SK-N-SH (cell line): ENCODE results near the gene LENG8.

Experiments used
- CTCF ChIP-seq: fragments of 200-600 bp; sonication (generic); IDR thresholded peaks from 2 replicates; pipeline ENCODE4 v1.6.1; 2017; ENCODE audit warnings: antibody characterized with exemption, mild to moderate bottlenecking, moderate library complexity
- EP300 ChIP-seq, 2 experiments: IDR thresholded peaks; 2 replicates each; pipeline versions ENCODE4 v1.4.0 to v1.6.1; 2012; ENCODE audit warnings: borderline replicate concordance in 1 of 2, low read depth in 1 of 2, low read length in 1 of 2
- JUND ChIP-seq: IDR thresholded peaks from 2 replicates; pipeline ENCODE4 v1.4.0; 2012
- MAX ChIP-seq: IDR thresholded peaks from 2 replicates; pipeline ENCODE4 v1.4.0; 2012; ENCODE audit warnings: low read depth
- REST ChIP-seq: IDR thresholded peaks from 2 replicates; pipeline ENCODE4 v1.6.1; 2012; ENCODE audit warnings: mild to moderate bottlenecking, low read depth, low read length, moderate library complexity
- TCF12 ChIP-seq: IDR thresholded peaks from 2 replicates; pipeline ENCODE4 v1.4.0; 2012
- YY1 ChIP-seq: IDR thresholded peaks from 2 replicates; pipeline ENCODE4 v1.4.0; 2012; ENCODE audit warnings: low read depth, mild to moderate bottlenecking

DNA sequence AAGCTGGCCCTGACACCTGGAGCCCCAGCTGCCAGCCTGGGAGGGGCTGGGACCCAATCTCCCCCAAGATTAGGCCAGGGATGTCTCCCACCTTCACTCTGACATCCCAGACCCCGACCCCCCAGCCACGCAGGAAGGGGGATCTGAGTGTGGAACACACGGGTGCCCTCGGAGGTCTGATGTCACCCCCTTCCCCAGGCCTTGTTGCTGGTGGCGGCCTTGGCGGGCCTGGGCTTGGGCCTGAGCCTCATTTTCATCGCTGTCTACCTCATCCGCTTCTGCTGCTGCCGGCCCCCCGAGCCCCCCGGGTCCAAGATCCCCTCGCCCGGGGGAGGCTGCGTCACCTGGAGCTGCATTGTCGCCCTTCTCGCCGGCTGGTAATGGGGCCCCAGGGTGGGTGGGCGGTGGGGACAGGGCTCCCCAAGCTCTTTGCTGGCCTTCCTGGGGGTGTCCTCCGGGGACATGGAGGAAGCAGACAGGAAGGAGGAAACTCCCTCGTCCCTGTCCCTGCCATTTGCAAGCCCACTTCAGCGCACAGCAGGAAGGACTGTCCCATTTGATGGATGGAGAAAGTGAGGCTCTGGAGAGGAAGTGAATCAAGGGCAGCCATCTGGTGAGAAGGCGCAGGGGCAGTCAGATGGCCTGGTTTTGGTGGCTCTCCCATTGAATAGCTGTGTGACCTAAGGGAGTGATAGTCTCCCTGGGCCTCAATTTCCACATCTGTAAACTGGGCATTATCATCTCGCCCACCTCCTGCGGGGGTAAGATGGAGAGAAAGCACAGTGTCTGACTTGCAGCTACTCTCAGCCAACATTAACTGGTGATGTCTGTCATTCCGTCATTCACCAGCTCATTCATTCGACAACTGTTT is 29.8 kb upstream of the LENG8 start:
- TF ChIP-seq CTCF (no peak), TCF12 (no peak), JUND (no peak), MAX (no peak), REST (no peak), YY1 (no peak), EP300 (IDR thresholded peaks at IDR 0.05; ENCODE audit: borderline replicate concordance in 1 of 2, low read depth in 1 of 2, low read length in 1 of 2) (no peak)
